Activated CD4-positive, alpha-beta T cell treated with anti-CD3 and anti-CD28 coated beads for 36 hours (primary cell): ENCODE measurements around the gene CPT1B. TPM values are rescaled to one million over a fixed set of nuclear protein-coding genes. Genes with fewer than 3 reads are reported as not detected.
"Not testable (repeated sequence)": the region's sequence is repeated elsewhere in the genome, so short reads cannot be mapped to it uniquely, and the experiment has no call there.

Source experiments
- ATAC-seq: fragments of 200-7000 bp; cut with Tn5 transposase; one replicate; pipeline ENCODE4 v1.10.0; 2021; ENCODE audit warnings: mild to moderate bottlenecking, moderate library complexity
- CTCF ChIA-PET: fragments of 350-600 bp; sonication (Branson Sonifier 250); formaldehyde crosslinking; loops from one replicate; lab custom pipeline; 2021; ENCODE audit warnings: antibody characterized with exemption; lab: Charles Lee
- POLR2A ChIA-PET: fragments of 350-600 bp; sonication (Branson Sonifier 250); formaldehyde crosslinking; loops from one replicate; lab custom pipeline; 2021; ENCODE audit warnings: antibody characterized with exemption, inconsistent platforms; lab: Charles Lee
- DNase-seq: peaks from one replicate; pipeline ENCODE4 v3.0.0-alpha.2; 2020
- H3K27ac Mint-ChIP-seq: one replicate; pipeline ENCODE4 v1.8.0; 2021; ENCODE audit warnings: mixed read lengths
- H3K27me3 Mint-ChIP-seq: one replicate; pipeline ENCODE4 v1.8.0; 2021; ENCODE audit warnings: mixed read lengths
- H3K36me3 Mint-ChIP-seq: one replicate; pipeline ENCODE4 v1.8.0; 2021; ENCODE audit warnings: low read depth, mixed read lengths
- H3K4me1 Mint-ChIP-seq: one replicate; pipeline ENCODE4 v1.8.0; 2021; ENCODE audit warnings: mixed read lengths
- H3K4me3 Mint-ChIP-seq: one replicate; pipeline ENCODE4 v1.8.0; 2021; ENCODE audit warnings: mild to moderate bottlenecking, moderate library complexity, mixed read lengths
- H3K9me3 Mint-ChIP-seq: one replicate; pipeline ENCODE4 v1.8.0; 2021; ENCODE audit warnings: low read depth, mixed read lengths
- intact Hi-C, 2 experiments: fragments of 100-400 bp; cut with DNase I in 1 of 2; cut with micrococcal nuclease in 1 of 2; formaldehyde crosslinking; loops; one replicate each; pipeline versions ENCODE4 v1.14.2 to v1.15.1; 2022 to 2024; cut with DNase I, micrococcal nuclease
- total RNA-seq, 2 experiments: library from RNA; stranded (reverse); gene quantifications; one replicate each; pipeline ENCODE4 v1.2.3, GENCODE V29; 2021

The CPT1B gene
- total RNA-seq, 2 experiments from 2014 or later, result 42.5 to 51.4 TPM

GRCh38 chr22:50544078-50544745 is 34.0 kb downstream of the CPT1B start:
- peak overlapping the region; percentile 35 for H3K4me3 Mint-ChIP-seq
- H3K9me3 Mint-ChIP-seq, result no peaks in the 10 kb centered on the region
- CTCF ChIA-PET, result interaction anchor here (0.9 to 6.4 kb wide), 9 partner anchors 8 to 76 kb away, joined by 3 to 72 read pairs (median 6); partner anchors contain the start of genes CHKB, SCO2 and SYCE3
- H3K4me1 Mint-ChIP-seq, result peaks cover 61% of the 10 kb centered on the region
- POLR2A ChIA-PET, result interaction anchor here (0.7 to 1.4 kb wide), 2 partner anchors 14 to 19 kb away, joined by 3 to 6 read pairs; partner anchors contain the start of genes SCO2 and TYMP
- DNase-seq, result peak; percentile 94
- H3K27ac Mint-ChIP-seq, result peak overlapping the region; percentile 78
- H3K27me3 Mint-ChIP-seq, result no peaks in the 10 kb centered on the region
- intact Hi-C loops, result loop anchor here (1.0 to 5.0 kb wide), 7 partner anchors 13 to 582 kb away; partner anchors contain the start of genes NCAPH2 (in 1 of the 2), PIM3 (in 1 of the 2), SCO2 (in 1 of the 2) and SYCE3 (in 1 of the 2)
- ATAC-seq, result peak; percentile 49
- peaks cover 5% of the 10 kb centered on the region for H3K36me3 Mint-ChIP-seq

- Mint-ChIP-seq H3K36me3 (peaks cover 9% of the 10 kb centered on the region), H3K27ac (peak overlapping the region; percentile 95), H3K4me3 (peak overlapping the region; percentile 31), H3K27me3 (no peaks in the 10 kb centered on the region), H3K9me3 (no peaks in the 10 kb centered on the region), H3K4me1 (peaks cover 69% of the 10 kb centered on the region)
- intact Hi-C loops, result loop anchor here (1.0 to 5.0 kb wide), 3 partner anchors 11 to 580 kb away; partner anchors contain the start of genes NCAPH2 (in 1 of the 2) and PIM3 (in 1 of the 2)
- POLR2A ChIA-PET, result interaction anchor here (0.8 to 1.4 kb wide), 4 partner anchors 14 to 78 kb away, joined by 3 to 12 read pairs (median 4); partner anchors contain the start of gene SCO2
- ATAC-seq, result peak; percentile 45
- DNase-seq, result peak; percentile 80
- CTCF ChIA-PET, result interaction anchor here (0.6 to 6.4 kb wide), 6 partner anchors 12 to 86 kb away, joined by 3 to 72 read pairs (median 3); partner anchors contain the start of genes ARSA and SCO2
These were observed 35.8 kb downstream of the CPT1B start for GRCh38 chr22:50542416-50542927.

- peaks cover 73% of the 10 kb centered on the region for H3K4me1 Mint-ChIP-seq
- CTCF ChIA-PET, result interaction anchor here (1.2 to 6.4 kb wide), 4 partner anchors 16 to 87 kb away, joined by 3 to 72 read pairs (median 4); partner anchors contain the start of genes ARSA and SCO2
- not testable (repeated sequence) for H3K27me3 Mint-ChIP-seq, H3K9me3 Mint-ChIP-seq, H3K36me3 Mint-ChIP-seq
- H3K27ac Mint-ChIP-seq, result peak overlapping the region; percentile 95
- intact Hi-C loops, result loop anchor here (1.0 to 5.0 kb wide), 3 partner anchors 10 to 579 kb away; partner anchors contain the start of genes NCAPH2 (in 1 of the 2) and PIM3 (in 1 of the 2)
- POLR2A ChIA-PET, result interaction anchor here (1.0 to 1.4 kb wide), 3 partner anchors 13 to 79 kb away, joined by 3 to 12 read pairs (median 5); partner anchors contain the start of gene SCO2
- DNase-seq (peak; percentile 72), ATAC-seq (peak; percentile 25)
- peak overlapping the region; percentile 31 for H3K4me3 Mint-ChIP-seq
These were observed 36.6 kb downstream of the CPT1B start for GRCh38 chr22:50541667-50542026.

GRCh38 chr22:50540381-50540780 is 37.8 kb downstream of the CPT1B start:
- ATAC-seq, result no peak
- H3K9me3 Mint-ChIP-seq, result no peaks in the 10 kb centered on the region

GRCh38 chr22:50537765-50538164 is 40.5 kb downstream of the CPT1B start:
- Mint-ChIP-seq H3K27me3 (no peaks in the 10 kb centered on the region), H3K4me1 (peaks cover 72% of the 10 kb centered on the region), H3K9me3 (no peaks in the 10 kb centered on the region), H3K27ac (no peak overlapping the region), H3K36me3 (peaks cover 9% of the 10 kb centered on the region), H3K4me3 (no peak overlapping the region)
- intact Hi-C loops, result no loop called here
- POLR2A ChIA-PET, result no interaction called here
- CTCF ChIA-PET, result interaction anchor here (6.4 kb wide), 1 partner anchor 12 kb away, joined by 72 read pairs; the partner anchor contains the start of gene SCO2
- no peak for DNase-seq
- no peak for ATAC-seq

More at GRCh38 chr22:50540381-50540780, 37.8 kb downstream of the CPT1B start:
- Mint-ChIP-seq H3K36me3 (peaks cover 9% of the 10 kb centered on the region), H3K4me1 (peaks cover 68% of the 10 kb centered on the region), H3K27me3 (no peaks in the 10 kb centered on the region), H3K4me3 (peak overlapping the region; percentile 29), H3K27ac (peak overlapping the region; percentile 95)
- intact Hi-C loops, result loop anchor here in 1 of 2 experiments (5.0 kb wide), 1 partner anchor 578 kb away; the partner anchor contains the start of gene PIM3
- DNase-seq, result no peak
- CTCF ChIA-PET, result interaction anchor here (1.0 to 6.4 kb wide), 8 partner anchors 8 to 32 kb away, joined by 3 to 72 read pairs (median 5); partner anchors contain the start of gene SCO2
- POLR2A ChIA-PET, result interaction anchor here (0.7 to 2.6 kb wide), 4 partner anchors 12 to 81 kb away, joined by 3 to 25 read pairs (median 8); partner anchors contain the start of genes CHKB and SCO2

GRCh38 chr22:50536226-50536625 is 42.0 kb downstream of the CPT1B start:
- Mint-ChIP-seq H3K27me3 (no peaks in the 10 kb centered on the region), H3K4me1 (peaks cover 60% of the 10 kb centered on the region), H3K27ac (peak overlapping the region; percentile 65), H3K36me3 (peaks cover 6% of the 10 kb centered on the region), H3K4me3 (no peak overlapping the region), H3K9me3 (no peaks in the 10 kb centered on the region)
- intact Hi-C loops, result no loop called here
- POLR2A ChIA-PET, result no interaction called here
- ATAC-seq (no peak), DNase-seq (no peak)
- CTCF ChIA-PET, result interaction anchor here (0.9 to 2.9 kb wide), 4 partner anchors 8 to 83 kb away, joined by 3 to 16 read pairs (median 3); partner anchors contain the start of gene SCO2

- ATAC-seq (no peak), DNase-seq (no peak)
- CTCF ChIA-PET, result interaction anchor here (0.9 to 2.9 kb wide), 4 partner anchors 9 to 84 kb away, joined by 3 to 16 read pairs (median 3); partner anchors contain the start of gene SCO2
- Mint-ChIP-seq H3K4me3 (no peak overlapping the region), H3K4me1 (peaks cover 50% of the 10 kb centered on the region), H3K36me3 (peaks cover 4% of the 10 kb centered on the region), H3K27me3 (no peaks in the 10 kb centered on the region), H3K27ac (no peak overlapping the region), H3K9me3 (no peaks in the 10 kb centered on the region)
- POLR2A ChIA-PET, result interaction anchor here (0.6 kb wide), 1 partner anchor 86 kb away, joined by 7 read pairs; no protein-coding TSS in a partner anchor
- intact Hi-C loops, result no loop called here
These were observed 43.1 kb downstream of the CPT1B start for GRCh38 chr22:50535113-50535512.

- ATAC-seq, H3K27me3 Mint-ChIP-seq, POLR2A ChIA-PET, H3K9me3 Mint-ChIP-seq, H3K36me3 Mint-ChIP-seq, DNase-seq: not testable (repeated sequence)
- intact Hi-C loops, result loop anchor here in 1 of 2 experiments (5.0 kb wide), 1 partner anchor 557 kb away; no protein-coding TSS in a partner anchor
- H3K4me3 Mint-ChIP-seq, result peak overlapping the region; percentile 87
- peak overlapping the region; percentile 79 for H3K27ac Mint-ChIP-seq
- CTCF ChIA-PET, result interaction anchor here (0.8 to 2.9 kb wide), 3 partner anchors 8 to 87 kb away, joined by 3 to 16 read pairs (median 3); partner anchors contain the start of gene SCO2
- peaks cover 41% of the 10 kb centered on the region for H3K4me1 Mint-ChIP-seq
These were observed 44.1 kb downstream of the CPT1B start for GRCh38 chr22:50533856-50534711.

- DNase-seq (no peak), ATAC-seq (no peak)
- no peaks in the 10 kb centered on the region for H3K27me3 Mint-ChIP-seq
- intact Hi-C loops, result loop anchor here in 1 of 2 experiments (5.0 kb wide), 1 partner anchor 556 kb away; no protein-coding TSS in a partner anchor
- ChIA-PET CTCF (no interaction called here), POLR2A (no interaction called here)
- peak overlapping the region; percentile 79 for H3K27ac Mint-ChIP-seq
- H3K4me1 Mint-ChIP-seq, result peaks cover 41% of the 10 kb centered on the region
- no peaks in the 10 kb centered on the region for H3K9me3 Mint-ChIP-seq
- H3K4me3 Mint-ChIP-seq, result peak overlapping the region; percentile 87
- peaks cover 8% of the 10 kb centered on the region for H3K36me3 Mint-ChIP-seq
These were observed 45.1 kb downstream of the CPT1B start for GRCh38 chr22:50532824-50533796.
